GM12892 (cell line): Measurements from ENCODE around the gene DPF3. TPM values are rescaled to one million over a fixed set of nuclear protein-coding genes. Genes with fewer than 3 reads are reported as not detected.
A peak's percentile ranks its signal among the peaks of the same experiment; 100 is the strongest.

Source experiments
- DNase-seq: peaks from one replicate; pipeline ENCODE4 v3.0.0; 2011; ENCODE audit not compliant: insufficient read length
- FAIRE-seq: peaks from 2 replicates; lab custom pipeline; 2011; peaks lifted over from hg19 to GRCh38; lab: Jason Lieb, UNC
- POLR2A ChIP-seq: IDR thresholded peaks from 2 replicates; pipeline ENCODE4 v1.6.1; 2011; ENCODE audit warnings: low read depth, low read length, control low read depth
- POLR2AphosphoS5 ChIP-seq: IDR thresholded peaks from 2 replicates; pipeline ENCODE4 v1.6.1; 2011; ENCODE audit warnings: low read depth, low read length, control low read depth
- TAF1 ChIP-seq: IDR thresholded peaks from 2 replicates; pipeline ENCODE4 v1.6.1; 2011; ENCODE audit warnings: low read depth, mild to moderate bottlenecking, control low read depth, low read length, borderline replicate concordance
- polyA plus RNA-seq: library from polyadenylated mRNA; unstranded; fragments of >200 nt; gene quantifications from one replicate; pipeline ENCODE4 v1.2.1, GENCODE V29; 2012; ENCODE audit warnings: missing spikeins, inconsistent platforms; ENCODE audit not compliant: missing spikeins

DPF3 gene
- polyA plus RNA-seq: 2.2 TPM

- FAIRE-seq: peak; percentile 95
- peak; percentile 59; the same call in 1 of the 2 replicates for TF ChIP-seq POLR2A
- 0 out of 2 replicates have a peak, but pooled peaks have one; percentile 34 for TF ChIP-seq POLR2AphosphoS5
- TF ChIP-seq TAF1: 0 out of 2 replicates have a peak, but pooled peaks have one; percentile 34
- peak; percentile 88 for DNase-seq
These were observed at the start of gene DPF3 for GRCh38 chr14:72893636-72894322. DPF3 (minus strand) TSS chr14:72894101; CDS start chr14:72894088, 13 bp downstream.

GRCh38 chr14:72942934-72943333, 49.0 kb upstream of the DPF3 start:
- no peak for DNase-seq
- no peak for TF ChIP-seq TAF1
- no peak for TF ChIP-seq POLR2AphosphoS5
- no peak for TF ChIP-seq POLR2A
- FAIRE-seq: no peak

- TF ChIP-seq TAF1 (no peak), POLR2AphosphoS5 (no peak), POLR2A (no peak)
- DNase-seq: no peak
- FAIRE-seq: no peak
These were observed 47.5 kb upstream of the DPF3 start for GRCh38 chr14:72941286-72941985.

GRCh38 chr14:72939630-72940029, 45.7 kb upstream of the DPF3 start:
- FAIRE-seq (no peak), DNase-seq (no peak)
- TF ChIP-seq POLR2AphosphoS5 (no peak), POLR2A (no peak), TAF1 (no peak)

GRCh38 chr14:72932893-72933292, 39.0 kb upstream of the DPF3 start:
- TF ChIP-seq TAF1 (no peak), POLR2A (no peak)
- FAIRE-seq: no peak
- DNase-seq: no peak

- FAIRE-seq (no peak), DNase-seq (no peak)
- TF ChIP-seq POLR2AphosphoS5 (no peak), POLR2A (no peak), TAF1 (no peak)
These were observed 35.6 kb upstream of the DPF3 start for GRCh38 chr14:72929316-72930080.

DNA sequence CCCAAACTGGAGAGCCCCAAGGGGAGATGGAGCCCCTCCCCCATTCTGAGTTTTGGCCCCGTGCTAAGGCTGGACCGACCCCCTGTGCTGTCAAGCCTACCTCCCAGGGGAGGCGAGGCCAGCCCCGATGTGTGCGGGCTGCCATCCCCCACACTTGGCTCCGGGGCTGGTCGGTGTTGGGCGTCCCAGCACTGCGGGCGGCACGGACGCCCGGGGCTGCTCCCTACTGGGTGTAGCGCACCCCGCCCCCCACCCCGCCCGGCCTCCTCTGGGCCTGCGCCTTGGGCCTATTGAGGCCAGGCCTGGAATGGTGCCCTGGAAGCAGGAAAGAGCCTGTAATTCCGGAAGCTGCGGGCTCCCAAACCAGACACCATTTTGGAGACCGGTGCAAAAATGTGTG, 35.0 kb upstream of the DPF3 start:
- no peak for FAIRE-seq
- no peak for DNase-seq
- TF ChIP-seq TAF1 (no peak), POLR2AphosphoS5 (no peak), POLR2A (no peak)

DNA sequence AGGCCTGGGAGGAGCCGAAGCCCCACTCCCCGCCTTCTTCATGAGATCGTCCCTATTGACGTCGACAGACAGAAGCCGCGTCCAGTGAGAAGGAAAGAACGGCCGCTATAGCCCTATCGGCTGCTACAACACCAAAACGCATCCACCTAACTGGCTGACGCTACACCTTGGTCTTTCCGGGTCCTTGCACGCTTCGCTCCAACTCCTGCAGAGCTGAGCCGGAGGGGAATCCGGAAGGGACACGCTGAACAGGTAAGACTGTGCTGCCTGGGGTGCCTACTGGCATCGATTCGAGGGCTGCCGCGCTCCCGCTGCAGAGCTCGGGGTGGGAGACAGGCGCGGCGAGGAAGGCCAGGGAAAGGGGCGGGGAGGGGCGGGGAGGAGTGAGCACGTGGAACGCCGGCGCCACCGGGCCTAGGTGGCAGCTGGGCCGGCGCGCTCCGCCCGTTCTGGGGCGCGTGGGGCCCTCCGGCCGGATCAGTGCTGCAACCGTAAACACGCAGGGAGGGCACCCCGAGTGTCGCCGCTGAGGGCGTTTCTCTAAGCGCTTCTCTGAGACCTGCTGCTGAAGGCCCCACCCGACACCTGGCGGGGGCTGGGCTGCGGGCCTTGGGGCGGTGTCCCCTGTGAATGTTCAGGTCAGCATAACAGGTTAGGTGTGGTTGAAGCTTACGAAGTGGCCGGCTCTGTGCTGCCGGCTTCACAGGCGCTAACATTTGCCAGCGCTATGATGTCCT, 32.6 kb upstream of the DPF3 start, which contains the start of gene DCAF4:
Gene DCAF4 (plus strand): TSS at position 173 of the 737 bp plus-strand sequence. CDS start 11,515 bp downstream, outside the sequence.
- no peak for TF ChIP-seq POLR2A
- TF ChIP-seq POLR2AphosphoS5: peak; percentile 55
- FAIRE-seq (peak; percentile 97), DNase-seq (peak; percentile 97)

- TF ChIP-seq TAF1 (no peak), POLR2A (no peak), POLR2AphosphoS5 (no peak)
- no peak for DNase-seq
- no peak for FAIRE-seq
These were observed 32.0 kb upstream of the DPF3 start for GRCh38 chr14:72925815-72926291.

DNA sequence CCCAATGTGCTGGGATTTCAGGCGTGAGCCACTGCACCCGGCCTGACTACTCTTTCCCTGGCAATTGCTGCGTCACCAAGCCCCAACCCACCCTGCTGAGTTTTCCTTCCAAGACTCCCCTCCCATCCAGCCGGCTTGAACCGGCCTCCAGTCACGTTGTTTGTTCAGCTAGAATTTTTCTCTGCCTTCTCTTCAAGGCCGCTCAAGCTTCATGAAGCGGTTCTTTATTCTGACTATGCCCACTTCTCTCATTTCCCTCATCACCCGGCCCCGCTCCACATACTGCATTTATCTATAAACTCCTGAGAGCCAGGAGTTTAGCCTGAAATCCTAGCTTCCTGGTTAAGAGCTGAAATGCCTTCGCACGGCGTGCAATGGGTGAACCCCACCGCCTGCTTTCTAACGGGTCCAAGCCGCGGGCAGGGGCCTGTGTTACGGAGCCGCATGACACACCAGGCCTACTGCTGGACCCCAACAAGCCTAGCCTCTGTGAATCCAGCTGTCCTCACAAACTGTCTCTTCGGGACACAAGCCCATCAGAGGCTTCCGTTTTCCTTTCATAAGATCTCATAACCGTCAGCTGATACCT, 31.4 kb upstream of the DPF3 start:
- TF ChIP-seq POLR2A (no peak), TAF1 (no peak), POLR2AphosphoS5 (no peak)
- FAIRE-seq (no peak), DNase-seq (no peak)
